Naive B cell (primary cell): ENCODE data around the gene GDF9. TPM values are rescaled to one million over a fixed set of nuclear protein-coding genes. Genes with fewer than 3 reads are reported as not detected.
A peak's percentile ranks its signal among the peaks of the same experiment; 100 is the strongest.

Experiments used
- ATAC-seq, 2 donors: fragments of 150-1000 bp; cut with Tn5 transposase; 2 replicates each; pipeline ENCODE4 v1.10.0; 2021; ENCODE audit warnings: low read depth in 2 of 2, mild to moderate bottlenecking in 2 of 2, moderate library complexity in 2 of 2
- DNase-seq: peaks from one replicate; pipeline ENCODE4 v3.0.0; 2022
- H3K27ac Mint-ChIP-seq, 6 donors: one replicate each; pipeline ENCODE4 v1.8.0; 2020 to 2022; ENCODE audit warnings: mild to moderate bottlenecking in 6 of 6, mixed read lengths in 6 of 6, moderate library complexity in 5 of 6, inconsistent platforms in 2 of 6
- H3K27me3 Mint-ChIP-seq, 3 donors: one replicate each; pipeline ENCODE4 v1.8.0; 2021 to 2022; ENCODE audit warnings: mixed read lengths in 3 of 3, mild to moderate bottlenecking in 1 of 3
- H3K36me3 Mint-ChIP-seq, 2 donors: one replicate each; pipeline ENCODE4 v1.8.0; 2020 to 2022; ENCODE audit warnings: mixed read lengths in 2 of 2, inconsistent platforms in 1 of 2, mild to moderate bottlenecking in 1 of 2
- H3K4me1 Mint-ChIP-seq, 3 donors: one replicate each; pipeline ENCODE4 v1.8.0; 2020 to 2022; ENCODE audit warnings: mixed read lengths in 3 of 3, inconsistent platforms in 1 of 3, mild to moderate bottlenecking in 1 of 3, moderate library complexity in 1 of 3
- H3K4me3 Mint-ChIP-seq, 8 donors: one replicate each; pipeline ENCODE4 v1.8.0; 2020 to 2022; ENCODE audit warnings: mild to moderate bottlenecking in 8 of 8, mixed read lengths in 8 of 8, moderate library complexity in 8 of 8, inconsistent platforms in 2 of 8
- H3K9me3 Mint-ChIP-seq, 7 donors: one replicate each; pipeline ENCODE4 v1.8.0; 2020 to 2022; ENCODE audit warnings: mixed read lengths in 7 of 7, mild to moderate bottlenecking in 5 of 7, inconsistent platforms in 2 of 7, moderate library complexity in 1 of 7
- polyA plus RNA-seq, 6 donors: library from polyadenylated mRNA; unstranded; fragments of 300-500 nt; fragmentation: Illumina TruSeq; gene quantifications; one replicate each; pipeline ENCODE4 v1.2.3, GENCODE V29; 2021; ENCODE audit warnings: low read depth in 6 of 6

Gene GDF9
- polyA plus RNA-seq, 6 donors from 2014 or later: 0.14 to 0.45 TPM; not detected in 4

- Mint-ChIP-seq H3K36me3 (no peaks in the 10 kb centered on the region), H3K9me3 (no peaks in the 10 kb centered on the region), H3K4me3 (peak overlapping the region in 5 of 8 donors; percentile 0 to 92 (median 70)), H3K27me3 (peaks cover 36 to 75% (median 49%) of the 10 kb centered on the region in 3 donors), H3K27ac (peak overlapping the region in 1 of 6 donors; percentile 37), H3K4me1 (peaks cover 9 to 34% (median 14%) of the 10 kb centered on the region in 3 donors)
- ATAC-seq (no peak), DNase-seq (no peak)
These were observed 38.2 kb downstream of the GDF9 start for GRCh38 chr5:132827943-132828673.

GRCh38 chr5:132826424-132827082 lies 39.7 kb downstream of the GDF9 start:
- Mint-ChIP-seq H3K36me3 (no peaks in the 10 kb centered on the region), H3K9me3 (no peaks in the 10 kb centered on the region), H3K4me1 (peaks cover 9 to 34% (median 14%) of the 10 kb centered on the region in 3 donors), H3K27me3 (peaks cover 42 to 83% (median 54%) of the 10 kb centered on the region in 3 donors), H3K4me3 (peak overlapping the region; percentile 17 to 68 (median 52)), H3K27ac (no peak overlapping the region)
- DNase-seq: no peak
- no peak for ATAC-seq

GRCh38 chr5:132825834-132826391 lies 40.4 kb downstream of the GDF9 start:
- H3K4me1 Mint-ChIP-seq: peaks cover 4 to 28% (median 10%) of the 10 kb centered on the region in 3 donors
- no peak overlapping the region for H3K27ac Mint-ChIP-seq
- DNase-seq: no peak
- H3K9me3 Mint-ChIP-seq: no peaks in the 10 kb centered on the region
- ATAC-seq: peak in 1 of 2 donors; percentile 17
- peak overlapping the region in 6 of 8 donors; percentile 37 to 62 (median 52) for H3K4me3 Mint-ChIP-seq
- H3K36me3 Mint-ChIP-seq: no peaks in the 10 kb centered on the region
- H3K27me3 Mint-ChIP-seq: peaks cover 47 to 81% (median 48%) of the 10 kb centered on the region in 3 donors

- no peak for ATAC-seq
These were observed 41.0 kb downstream of the GDF9 start for GRCh38 chr5:132825033-132825833.

GRCh38 chr5:132824426-132824825 lies 41.8 kb downstream of the GDF9 start:
- peaks cover 52 to 87% (median 56%) of the 10 kb centered on the region in 3 donors for H3K27me3 Mint-ChIP-seq

More at GRCh38 chr5:132825033-132825833, 41.0 kb downstream of the GDF9 start:
- Mint-ChIP-seq H3K9me3 (no peaks in the 10 kb centered on the region), H3K4me1 (peaks cover 5 to 29% (median 15%) of the 10 kb centered on the region in 3 donors), H3K4me3 (peak overlapping the region; percentile 25 to 66 (median 48)), H3K27ac (no peak overlapping the region), H3K36me3 (peaks cover 0 to 2% of the 10 kb centered on the region in 2 donors), H3K27me3 (peaks cover 49 to 86% (median 51%) of the 10 kb centered on the region in 3 donors)
- DNase-seq: no peak

GRCh38 chr5:132823481-132824050 lies 42.7 kb downstream of the GDF9 start:
- H3K27ac Mint-ChIP-seq: no peak overlapping the region
- no peak for DNase-seq
- peaks cover 8 to 27% (median 16%) of the 10 kb centered on the region in 3 donors for H3K4me1 Mint-ChIP-seq
- ATAC-seq: no peak
- no peaks in the 10 kb centered on the region for H3K9me3 Mint-ChIP-seq
- H3K4me3 Mint-ChIP-seq: peak overlapping the region in 4 of 8 donors; percentile 9 to 31 (median 14)
- H3K27me3 Mint-ChIP-seq: peaks cover 44 to 87% (median 55%) of the 10 kb centered on the region in 3 donors
- peaks cover 0 to 4% of the 10 kb centered on the region in 2 donors for H3K36me3 Mint-ChIP-seq

More at GRCh38 chr5:132824426-132824825, 41.8 kb downstream of the GDF9 start:
- DNase-seq (no peak), ATAC-seq (no peak)
- Mint-ChIP-seq H3K9me3 (no peaks in the 10 kb centered on the region), H3K36me3 (peaks cover 0 to 4% of the 10 kb centered on the region in 2 donors), H3K4me1 (peaks cover 9 to 30% (median 17%) of the 10 kb centered on the region in 3 donors), H3K27ac (no peak overlapping the region), H3K4me3 (peak overlapping the region in 6 of 8 donors; percentile 29 to 66 (median 51))

- H3K27ac Mint-ChIP-seq: no peak overlapping the region
- H3K27me3 Mint-ChIP-seq: peaks cover 39 to 80% (median 52%) of the 10 kb centered on the region in 3 donors
- H3K4me3 Mint-ChIP-seq: peak overlapping the region in 3 of 8 donors; percentile 19 to 47 (median 31)
- H3K9me3 Mint-ChIP-seq: no peaks in the 10 kb centered on the region
- peaks cover 0 to 4% of the 10 kb centered on the region in 2 donors for H3K36me3 Mint-ChIP-seq
- ATAC-seq (no peak), DNase-seq (no peak)
- H3K4me1 Mint-ChIP-seq: peaks cover 8 to 27% (median 17%) of the 10 kb centered on the region in 3 donors
These were observed 43.4 kb downstream of the GDF9 start for GRCh38 chr5:132822650-132823480.

GRCh38 chr5:132821791-132822190 lies 44.5 kb downstream of the GDF9 start:
- H3K27me3 Mint-ChIP-seq: peaks cover 30 to 69% (median 42%) of the 10 kb centered on the region in 3 donors
- H3K4me3 Mint-ChIP-seq: no peak overlapping the region
- no peak overlapping the region for H3K27ac Mint-ChIP-seq
- no peaks in the 10 kb centered on the region for H3K9me3 Mint-ChIP-seq
- DNase-seq: no peak
- peaks cover 8 to 27% (median 18%) of the 10 kb centered on the region in 3 donors for H3K4me1 Mint-ChIP-seq
- H3K36me3 Mint-ChIP-seq: peaks cover 0 to 4% of the 10 kb centered on the region in 2 donors
- ATAC-seq: no peak

- peaks cover 26 to 64% (median 37%) of the 10 kb centered on the region in 3 donors for H3K27me3 Mint-ChIP-seq
- no peak for DNase-seq
- H3K27ac Mint-ChIP-seq: no peak overlapping the region
- no peaks in the 10 kb centered on the region for H3K9me3 Mint-ChIP-seq
- H3K4me3 Mint-ChIP-seq: no peak overlapping the region
- ATAC-seq: no peak
- peaks cover 8 to 27% (median 18%) of the 10 kb centered on the region in 3 donors for H3K4me1 Mint-ChIP-seq
- H3K36me3 Mint-ChIP-seq: peaks cover 0 to 4% of the 10 kb centered on the region in 2 donors
These were observed 44.9 kb downstream of the GDF9 start for GRCh38 chr5:132821350-132821749.

- peaks cover 21 to 59% (median 32%) of the 10 kb centered on the region in 3 donors for H3K27me3 Mint-ChIP-seq
These were observed 46.0 kb downstream of the GDF9 start for GRCh38 chr5:132820162-132820754.

GRCh38 chr5:132819468-132819867 lies 46.8 kb downstream of the GDF9 start:
- H3K4me1 Mint-ChIP-seq: peaks cover 8 to 23% (median 18%) of the 10 kb centered on the region in 3 donors
- peak overlapping the region in 1 of 6 donors; percentile 97 for H3K27ac Mint-ChIP-seq
- H3K9me3 Mint-ChIP-seq: no peaks in the 10 kb centered on the region
- DNase-seq (no peak), ATAC-seq (peak; percentile 21 to 44)
- H3K27me3 Mint-ChIP-seq: peaks cover 21 to 56% (median 32%) of the 10 kb centered on the region in 3 donors
- peak overlapping the region; percentile 18 to 84 (median 76) for H3K4me3 Mint-ChIP-seq
- H3K36me3 Mint-ChIP-seq: peaks cover 0 to 4% of the 10 kb centered on the region in 2 donors

More at GRCh38 chr5:132820162-132820754, 46.0 kb downstream of the GDF9 start:
- ATAC-seq (peak; percentile 91 to 92), DNase-seq (peak; percentile 75)
- Mint-ChIP-seq H3K4me3 (peak overlapping the region; percentile 4 to 84 (median 78)), H3K9me3 (no peaks in the 10 kb centered on the region), H3K27ac (peak overlapping the region in 4 of 6 donors; percentile 5 to 73 (median 44)), H3K36me3 (peaks cover 0 to 4% of the 10 kb centered on the region in 2 donors), H3K4me1 (peaks cover 8 to 27% (median 18%) of the 10 kb centered on the region in 3 donors)
